Measurements from ENCODE around the gene UNKL.

Gene UNKL

GRCh38 chr16:1430759-1431496, 16.4 kb upstream of the UNKL start, which contains the start of gene PERCC1:
Gene PERCC1 (plus strand): TSS chr16:1431078. CDS start chr16:1432594, 1,516 bp downstream.
- no peak for DNase-seq (ENCODE audit: low read depth)

- no peak for DNase-seq (ENCODE audit: low read depth)
Observed at GRCh38 chr16:1430214-1430758, 15.8 kb upstream of the UNKL start.

- no peak for DNase-seq (ENCODE audit: low read depth)
Observed at GRCh38 chr16:1429631-1430030, 15.1 kb upstream of the UNKL start.

- DNase-seq (ENCODE audit: low read depth), result no peak
Observed at GRCh38 chr16:1429012-1429411, 14.5 kb upstream of the UNKL start.

GRCh38 chr16:1428511-1428910, 14.0 kb upstream of the UNKL start:
- no peak for DNase-seq (ENCODE audit: low read depth)

- no peak for DNase-seq (ENCODE audit: low read depth)
Observed at GRCh38 chr16:1427473-1428461, 13.3 kb upstream of the UNKL start.

- DNase-seq (ENCODE audit: low read depth), result no peak
Observed at GRCh38 chr16:1426734-1427471, 12.4 kb upstream of the UNKL start.

- no peak for DNase-seq (ENCODE audit: low read depth)
Observed at GRCh38 chr16:1425616-1426370, 11.3 kb upstream of the UNKL start.

GRCh38 chr16:1424028-1424427, 9.5 kb upstream of the UNKL start:
- DNase-seq (ENCODE audit: low read depth), result no peak

- DNase-seq (ENCODE audit: low read depth), result no peak
Observed at GRCh38 chr16:1422076-1422475, 7.6 kb upstream of the UNKL start.

GRCh38 chr16:1420111-1420539, 5.6 kb upstream of the UNKL start:
- no peak for DNase-seq (ENCODE audit: low read depth)

- DNase-seq (ENCODE audit: low read depth), result no peak
Observed at GRCh38 chr16:1416521-1416941, 2.0 kb upstream of the UNKL start.

- DNase-seq (ENCODE audit: low read depth), result peak; percentile 35
Observed at GRCh38 chr16:1413684-1414531, 596 bp downstream of the UNKL start.

GRCh38 chr16:1412847-1413246, 1.7 kb downstream of the UNKL start:
- no peak for DNase-seq (ENCODE audit: low read depth)

- peak; percentile 95 for DNase-seq (ENCODE audit: low read depth)
Observed at GRCh38 chr16:1408171-1408837, 6.2 kb downstream of the UNKL start.

- DNase-seq (ENCODE audit: low read depth), result no peak
Observed at GRCh38 chr16:1407753-1408152, 6.8 kb downstream of the UNKL start.

GRCh38 chr16:1403733-1404132, 10.8 kb downstream of the UNKL start:
- no peak for DNase-seq (ENCODE audit: low read depth)

- no peak for DNase-seq (ENCODE audit: low read depth)
Observed at GRCh38 chr16:1403036-1403435, 11.5 kb downstream of the UNKL start.

- DNase-seq (ENCODE audit: low read depth), result no peak
Observed at GRCh38 chr16:1401758-1402154, 12.7 kb downstream of the UNKL start.
